NCI-H748 (cell line): Measurements from ENCODE around the gene XCL2.

ENCODE experiments used
- DNase-seq: peaks from one replicate; lab custom pipeline; 2025; ENCODE audit not compliant: unreplicated experiment; lab: John Stamatoyannopoulos, UW

The XCL2 gene

DNA sequence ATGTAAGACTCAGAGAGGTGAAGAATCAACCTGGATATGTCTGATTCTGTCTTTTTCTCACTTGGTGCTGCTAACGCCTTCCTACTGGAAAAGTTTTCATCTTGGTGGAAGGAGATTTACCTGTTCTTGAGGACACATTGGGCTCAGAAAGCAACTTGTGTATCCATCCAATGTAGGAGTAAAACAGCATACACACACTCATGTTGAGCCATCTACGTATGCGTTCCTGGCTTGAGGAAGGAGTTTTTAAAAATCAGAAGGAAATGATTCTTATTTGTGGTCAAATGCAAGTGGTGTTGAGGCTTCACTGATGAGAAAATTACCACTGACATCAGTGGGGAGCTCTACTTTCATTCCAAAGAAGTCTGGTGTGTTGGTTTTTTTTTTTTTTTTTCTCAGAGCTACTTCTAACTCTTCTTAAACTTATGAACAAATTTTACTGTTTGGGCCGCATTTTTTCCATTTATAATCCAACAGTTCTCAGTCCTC is 25.6 kb downstream of the XCL2 start:
- no peak for DNase-seq

- DNase-seq: no peak
Measured at GRCh38 chr1:168514455-168514854, 29.3 kb downstream of the XCL2 start.

DNA sequence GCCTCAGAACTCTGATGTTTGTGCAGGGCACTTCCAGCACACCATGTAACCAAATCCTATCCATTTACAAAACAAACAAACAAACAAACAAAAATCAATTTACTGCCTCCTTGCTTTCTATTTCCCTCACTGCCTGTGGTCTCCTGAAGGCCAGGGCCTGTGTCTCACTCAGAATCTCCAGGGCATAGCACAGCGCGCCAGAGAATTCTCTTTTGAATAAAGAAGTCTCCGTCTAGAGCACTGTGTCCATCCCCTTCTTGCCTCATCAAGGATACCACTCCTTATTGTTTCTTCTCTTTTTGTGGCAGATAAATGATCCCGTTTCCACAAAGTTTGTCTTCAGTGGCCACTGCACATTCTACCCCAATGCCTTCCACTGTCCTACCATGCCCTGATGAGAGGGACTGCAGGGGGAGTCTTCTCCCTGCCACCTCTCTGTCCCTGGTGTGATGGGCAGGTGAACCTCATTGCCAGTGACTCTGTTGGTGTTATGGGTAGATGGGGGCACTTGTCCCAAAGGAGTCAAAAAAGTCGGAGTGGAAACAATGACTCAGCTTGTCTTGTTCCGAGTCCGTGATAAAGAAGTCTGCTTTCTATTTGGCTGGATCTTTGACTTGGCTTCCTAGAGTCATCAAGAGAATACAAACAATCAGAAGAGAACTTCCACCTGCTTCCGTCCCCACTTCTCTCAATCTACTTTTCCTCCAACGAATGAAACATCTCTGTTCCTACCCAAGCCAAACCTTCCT is 30.0 kb downstream of the XCL2 start:
- no peak for DNase-seq

DNA sequence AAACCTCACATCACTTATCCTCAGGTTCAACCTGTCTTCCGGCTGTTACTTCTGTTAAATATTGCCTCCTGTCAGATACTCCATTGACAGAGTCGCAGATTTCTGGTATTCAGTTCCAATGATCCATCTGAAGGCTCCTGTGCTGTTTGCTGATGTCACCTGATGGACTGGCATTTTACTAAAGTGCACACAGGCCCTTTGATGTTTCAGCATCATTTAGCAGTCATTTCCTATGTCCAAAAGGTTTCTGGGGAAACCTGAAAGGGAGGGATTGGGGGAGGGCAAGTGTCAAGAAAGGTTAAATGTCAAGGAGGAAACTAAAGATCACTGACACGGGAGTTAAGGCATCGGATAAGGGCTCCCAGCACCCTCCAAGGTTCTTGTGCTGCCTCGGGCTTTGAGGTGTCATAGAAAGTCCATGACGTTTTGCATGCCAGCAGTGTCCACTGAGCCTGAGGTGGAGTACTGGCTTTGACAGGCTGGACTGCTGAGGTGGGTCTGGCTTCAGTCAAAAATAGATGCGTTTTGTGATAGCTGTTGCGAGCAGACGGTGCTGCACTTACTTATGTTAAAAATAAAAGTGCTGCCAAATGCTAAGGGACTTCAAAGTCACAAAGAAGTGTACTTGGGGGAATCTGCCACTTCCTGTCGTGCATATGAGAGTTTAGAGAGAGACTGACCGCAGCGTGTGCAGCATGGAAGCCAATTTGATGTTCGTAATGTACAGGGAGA is 30.8 kb downstream of the XCL2 start:
- DNase-seq: no peak

DNA sequence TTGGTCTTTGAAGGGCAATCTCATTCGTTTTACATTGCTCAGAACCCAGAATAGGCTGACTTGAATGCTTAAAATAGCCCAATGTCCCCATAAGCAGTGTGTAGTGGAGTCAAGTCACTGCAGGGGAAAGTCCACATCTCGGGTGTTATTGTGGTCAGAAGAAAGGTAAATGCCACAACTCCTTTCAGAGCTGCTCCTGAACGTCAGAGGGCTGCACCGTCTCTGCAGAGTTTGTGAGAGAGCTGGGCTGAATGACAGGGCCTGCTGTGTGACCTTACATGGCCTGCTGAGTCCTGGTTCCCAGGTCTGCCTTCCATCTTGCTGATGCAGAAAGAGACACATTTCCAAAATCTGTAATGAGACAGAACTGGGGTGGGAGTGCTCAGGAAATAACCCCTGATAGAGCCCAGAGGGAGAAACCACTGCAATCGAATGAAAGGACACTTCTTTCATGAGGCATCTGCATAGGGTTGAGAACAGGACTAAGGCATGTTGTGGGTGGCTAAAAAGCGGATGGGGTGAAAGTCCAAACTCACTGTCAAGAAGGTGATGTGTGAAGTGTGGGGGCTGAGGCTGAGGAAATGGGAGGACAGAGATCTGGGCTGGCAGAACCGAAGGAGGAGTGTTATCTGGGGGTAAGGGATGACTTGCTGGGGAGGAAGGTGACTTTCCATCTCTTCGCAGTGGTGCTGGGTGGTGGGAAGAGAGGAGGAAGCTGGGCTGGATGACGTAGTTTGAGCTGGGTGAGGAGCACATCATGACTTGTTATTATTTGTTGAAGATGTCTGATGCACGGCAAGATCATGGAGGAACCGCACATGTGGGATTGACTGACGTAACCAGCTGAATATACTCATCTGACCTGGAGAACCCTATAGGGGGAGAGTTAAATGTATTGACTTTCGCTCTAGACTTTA is 33.7 kb downstream of the XCL2 start:
- DNase-seq: no peak

GRCh38 chr1:168509210-168509609 is 34.6 kb downstream of the XCL2 start:
- DNase-seq: no peak

DNA sequence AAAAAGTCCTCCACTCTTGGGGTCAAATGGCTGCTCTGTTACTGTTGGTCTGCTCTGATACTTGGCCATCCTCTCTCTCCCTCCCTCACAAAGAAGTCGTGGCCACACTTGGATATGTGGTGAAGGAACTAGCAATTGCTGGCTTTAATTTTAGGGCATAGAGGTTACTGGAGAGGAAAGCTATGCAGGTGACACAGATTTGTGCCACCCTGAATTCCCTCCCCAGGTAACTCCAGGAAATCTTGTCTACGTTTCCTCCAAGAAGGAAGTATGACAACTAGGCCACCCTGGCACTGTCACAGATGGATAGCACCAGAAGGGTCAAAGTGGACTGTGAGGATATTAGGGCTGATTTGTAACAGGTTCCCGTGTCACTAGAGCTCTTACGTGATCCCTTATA is 36.0 kb downstream of the XCL2 start:
- no peak for DNase-seq

- DNase-seq: no peak
Measured at GRCh38 chr1:168507231-168507630, 36.6 kb downstream of the XCL2 start.

DNA sequence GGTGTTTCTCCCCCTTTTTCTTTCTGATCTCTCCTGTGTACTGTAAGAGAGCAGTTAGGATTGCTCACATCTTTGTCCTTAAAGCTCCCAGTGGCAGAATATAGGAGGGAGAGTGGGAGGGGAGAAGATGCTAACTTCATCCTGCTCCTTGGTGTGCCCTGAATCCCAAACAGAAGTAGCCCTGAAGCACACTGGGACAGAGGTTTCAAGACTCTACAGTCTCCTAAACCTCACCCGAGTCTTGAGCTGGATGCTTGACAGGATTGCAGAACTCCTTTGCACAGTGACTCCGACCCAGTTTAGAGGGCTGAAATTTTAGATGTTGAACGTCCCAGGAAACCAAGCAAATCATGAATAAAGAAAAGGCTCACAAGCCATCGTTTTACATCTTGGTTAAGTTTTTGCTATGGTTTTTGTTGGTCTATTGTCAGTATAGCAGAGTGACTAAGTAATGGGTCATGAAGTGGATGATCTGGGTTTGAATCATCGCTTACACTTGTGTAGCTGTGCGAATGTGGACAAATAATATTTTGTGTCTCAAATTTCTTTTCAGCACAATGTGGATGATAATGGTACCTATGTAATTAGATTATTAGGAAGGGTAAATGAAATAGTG is 37.5 kb downstream of the XCL2 start:
- no peak for DNase-seq

DNA sequence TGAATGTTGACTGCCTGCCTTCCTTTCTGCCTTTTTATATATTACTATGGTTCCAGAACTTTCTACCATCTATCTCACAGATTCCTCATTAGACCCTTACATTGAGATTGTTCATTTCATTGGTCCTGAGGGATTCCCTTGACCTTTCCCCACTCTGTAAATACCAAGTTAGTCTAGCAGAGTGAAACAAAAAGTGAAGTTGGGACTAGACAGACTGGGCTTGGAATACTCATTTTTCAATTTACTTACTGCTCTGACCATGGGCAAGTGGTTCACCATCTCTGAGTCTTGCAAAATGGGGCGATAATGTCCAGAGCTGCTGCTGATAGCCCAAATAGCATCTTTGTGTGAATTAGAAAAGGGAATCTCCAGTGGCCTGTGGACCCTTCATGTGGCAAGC is 38.8 kb downstream of the XCL2 start:
- no peak for DNase-seq

GRCh38 chr1:168504064-168504837 is 39.5 kb downstream of the XCL2 start:
- DNase-seq: no peak

- DNase-seq: no peak
Measured at GRCh38 chr1:168499688-168500049, 44.1 kb downstream of the XCL2 start.

GRCh38 chr1:168498956-168499687 is 44.7 kb downstream of the XCL2 start:
- no peak for DNase-seq

- peak; percentile 32 for DNase-seq
Measured at GRCh38 chr1:168498159-168498631, 45.6 kb downstream of the XCL2 start.

DNA sequence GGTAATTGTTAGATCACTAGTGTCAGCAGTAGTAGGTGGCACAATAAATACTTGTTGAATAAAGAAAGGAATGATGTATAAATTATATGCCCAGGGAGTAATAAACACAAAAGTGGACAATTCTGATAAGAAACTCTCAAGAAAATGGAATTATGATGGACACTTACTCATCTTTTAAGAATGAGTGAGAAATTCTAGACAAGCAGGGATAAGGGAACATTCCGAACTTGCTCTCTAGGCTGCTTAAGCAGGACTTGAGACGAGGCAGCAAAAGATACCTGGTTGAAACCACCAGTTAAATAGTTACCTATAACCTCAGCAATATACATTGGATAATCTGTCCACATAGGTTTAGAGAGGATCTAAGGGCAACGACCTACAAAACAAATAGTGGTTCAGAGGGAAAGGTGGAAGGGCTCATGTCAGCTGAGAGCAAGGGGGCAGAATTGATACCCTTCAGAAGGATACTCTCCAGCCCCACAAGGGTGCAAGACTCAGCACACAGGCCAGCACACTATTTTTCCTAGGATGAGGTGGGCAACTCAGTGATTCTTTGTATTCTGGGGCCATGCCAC is 46.3 kb downstream of the XCL2 start:
- DNase-seq: no peak

DNA sequence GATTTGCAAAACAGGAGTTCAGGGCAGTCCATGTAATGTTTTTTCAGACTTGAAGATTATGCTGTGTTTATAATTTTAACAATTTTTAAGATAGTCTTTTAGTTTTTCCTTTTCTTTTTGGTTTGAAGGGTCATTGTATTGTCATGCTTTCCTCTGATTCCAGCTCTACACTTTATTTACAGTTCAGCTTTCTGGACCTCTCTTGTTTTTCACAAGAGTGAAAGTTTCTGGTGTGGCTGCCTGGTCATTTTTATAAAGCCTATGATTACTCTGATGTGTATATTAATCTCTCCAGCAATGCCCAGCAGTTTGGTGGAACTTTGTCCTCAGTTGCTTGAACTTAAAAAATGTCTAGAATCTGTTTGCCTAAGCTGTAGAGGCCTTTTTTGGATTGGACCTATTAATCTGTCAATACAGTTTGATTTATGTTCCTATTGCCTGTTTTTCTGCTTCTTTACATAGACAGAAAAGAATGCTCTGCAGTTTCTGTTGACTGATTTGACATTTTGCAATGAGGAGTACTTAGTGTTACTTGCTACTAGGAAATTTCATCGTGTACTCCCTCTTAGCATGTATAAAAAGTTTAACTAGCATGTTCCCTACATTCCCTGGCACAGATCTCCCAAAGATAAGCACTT is 52.2 kb downstream of the XCL2 start:
- DNase-seq: no peak
